Aortic smooth muscle cell (primary cell): ENCODE measurements around the gene SERPIND1. TPM values are rescaled to one million over a fixed set of nuclear protein-coding genes. Genes with fewer than 3 reads are reported as not detected.

Experiments
- total RNA-seq: library from RNA; depleted of rRNA; stranded (reverse); fragments of >200 nt; gene quantifications from 2 replicates; pipeline ENCODE4 v1.2.3, GENCODE V29; 2014

The SERPIND1 gene
- total RNA-seq: under 0.01 TPM in 1 of 2 replicates, not detected in the other

GRCh38 chr22:20773793-20774212, at the start of gene SERPIND1:
SERPIND1 (plus strand) TSS chr22:20774113; CDS start chr22:20779313, 5,200 bp downstream.

Other genes with a start within 250 kb of the SERPIND1 start
- gene PI4KA, start 84.7 kb downstream of the SERPIND1 start, total RNA-seq: 33.2 and 36.9 TPM in 2 replicates
- 9.1 and 9.5 TPM in 2 replicates for gene SNAP29, start 84.9 kb downstream of the SERPIND1 start, total RNA-seq
- gene CRKL, start 143.3 kb downstream of the SERPIND1 start, total RNA-seq: 29.7 and 30.8 TPM in 2 replicates
- 0.37 and 0.53 TPM in 2 replicates for gene AIFM3, start 193.1 kb downstream of the SERPIND1 start, total RNA-seq
- gene LZTR1, start 208.2 kb downstream of the SERPIND1 start, total RNA-seq: 45.4 and 53.8 TPM in 2 replicates
- gene THAP7, start 228.0 kb downstream of the SERPIND1 start, total RNA-seq: 18.0 and 22.2 TPM in 2 replicates
- 1.4 and 2.8 TPM in 2 replicates for gene P2RX6, start 241.1 kb downstream of the SERPIND1 start, total RNA-seq